BJ (cell line): Measurements from ENCODE around the gene TSPAN14. TPM values are rescaled to one million over a fixed set of nuclear protein-coding genes. Genes with fewer than 3 reads are reported as not detected.

Experiments used
- CTCF ChIA-PET: fragments of 350-600 bp; formaldehyde crosslinking; extraction: SDS; loops from one replicate; lab custom pipeline; 2021; ENCODE audit warnings: antibody characterized with exemption, inconsistent platforms; lab: Yijun Ruan, JAX
- POLR2A ChIA-PET: fragments of 300-600 bp; sonication (Branson Sonifier 250); formaldehyde crosslinking; extraction: SDS; loops from one replicate; lab custom pipeline; 2021; ENCODE audit warnings: antibody characterized with exemption; lab: Charles Lee
- DNase-seq: peaks from one replicate; pipeline ENCODE4 v3.0.0-alpha.2; 2011; ENCODE audit warnings: low read depth
- H3K27me3 ChIP-seq: 2 replicates; pipeline ENCODE4 v1.6.0; 2011; ENCODE audit warnings: low read length; ENCODE audit not compliant: control insufficient read depth, insufficient read depth
- H3K36me3 ChIP-seq: 2 replicates; pipeline ENCODE4 v1.5.1; 2011; ENCODE audit warnings: low read length; ENCODE audit not compliant: control insufficient read depth, insufficient read depth
- H3K4me3 ChIP-seq: 2 replicates; pipeline ENCODE4 v1.5.1; 2011; ENCODE audit warnings: low read depth, mild to moderate bottlenecking, control low read depth, low read length
- polyA plus RNA-seq: library from polyadenylated mRNA; depleted of rRNA; stranded (reverse); fragments of >200 nt; gene quantifications from 2 replicates; pipeline ENCODE4 v1.2.3, GENCODE V29; 2011
- TF ChIP-seq, protein P1 (sequence below): IDR thresholded peaks from 2 replicates; pipeline ENCODE4 v1.5.1; 2011; ENCODE audit warnings: low read depth, mild to moderate bottlenecking, control low read depth, inconsistent platforms, low read length, moderate library complexity; ENCODE audit not compliant: insufficient read depth

TSPAN14 gene
- polyA plus RNA-seq, 1 experiment: 33.3 TPM

GRCh38 chr10:80518807-80519360 lies 64.8 kb downstream of the TSPAN14 start:
- CTCF ChIA-PET: interaction anchor here (2.3 to 3.3 kb wide), 2 partner anchors 14 to 74 kb away, joined by 6 to 13 read pairs; no protein-coding TSS in a partner anchor
- Histone ChIP-seq H3K27me3 (no peaks in the 10 kb centered on the region), H3K4me3 (no peak overlapping the region), H3K36me3 (peaks cover 18% of the 10 kb centered on the region)
- TF ChIP-seq, protein P1, sequence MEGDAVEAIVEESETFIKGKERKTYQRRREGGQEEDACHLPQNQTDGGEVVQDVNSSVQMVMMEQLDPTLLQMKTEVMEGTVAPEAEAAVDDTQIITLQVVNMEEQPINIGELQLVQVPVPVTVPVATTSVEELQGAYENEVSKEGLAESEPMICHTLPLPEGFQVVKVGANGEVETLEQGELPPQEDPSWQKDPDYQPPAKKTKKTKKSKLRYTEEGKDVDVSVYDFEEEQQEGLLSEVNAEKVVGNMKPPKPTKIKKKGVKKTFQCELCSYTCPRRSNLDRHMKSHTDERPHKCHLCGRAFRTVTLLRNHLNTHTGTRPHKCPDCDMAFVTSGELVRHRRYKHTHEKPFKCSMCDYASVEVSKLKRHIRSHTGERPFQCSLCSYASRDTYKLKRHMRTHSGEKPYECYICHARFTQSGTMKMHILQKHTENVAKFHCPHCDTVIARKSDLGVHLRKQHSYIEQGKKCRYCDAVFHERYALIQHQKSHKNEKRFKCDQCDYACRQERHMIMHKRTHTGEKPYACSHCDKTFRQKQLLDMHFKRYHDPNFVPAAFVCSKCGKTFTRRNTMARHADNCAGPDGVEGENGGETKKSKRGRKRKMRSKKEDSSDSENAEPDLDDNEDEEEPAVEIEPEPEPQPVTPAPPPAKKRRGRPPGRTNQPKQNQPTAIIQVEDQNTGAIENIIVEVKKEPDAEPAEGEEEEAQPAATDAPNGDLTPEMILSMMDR: no peak
- POLR2A ChIA-PET: no interaction called here
- no peak for DNase-seq

DNA sequence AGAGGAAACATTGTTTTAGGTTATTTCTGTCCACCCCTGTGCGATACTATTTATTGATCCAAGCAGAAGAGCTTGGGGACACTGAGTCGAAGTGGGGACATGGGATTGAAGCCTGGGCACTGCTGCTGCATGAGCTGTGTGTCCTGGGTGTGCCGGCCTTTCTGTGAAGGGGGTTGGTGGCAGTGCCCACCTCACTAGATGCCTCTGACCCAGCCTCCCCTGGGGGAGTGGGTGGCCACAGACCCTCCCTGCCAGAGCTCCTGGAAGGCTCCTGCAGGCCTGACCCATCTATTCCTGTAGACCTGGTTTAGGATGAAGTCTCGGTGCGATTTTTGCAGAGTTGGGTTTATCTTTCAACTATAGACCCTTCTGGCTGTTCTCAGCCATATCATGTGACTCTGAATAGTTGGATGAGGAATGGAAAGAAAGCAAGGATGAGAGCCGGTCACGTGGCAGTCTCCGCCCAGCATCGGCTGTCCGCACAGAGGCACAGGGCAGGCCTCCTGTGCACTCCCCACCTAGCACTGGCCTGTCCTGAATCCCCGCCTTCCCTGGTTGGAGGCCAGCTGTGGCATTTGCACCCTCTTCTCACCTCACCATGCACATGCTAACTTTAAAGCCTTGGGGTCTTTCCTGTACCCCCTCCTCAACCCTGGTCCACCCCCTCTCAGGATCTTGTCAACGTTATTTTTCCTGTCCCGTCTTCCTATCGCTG lies 66.0 kb downstream of the TSPAN14 start:
- Histone ChIP-seq H3K27me3 (no peaks in the 10 kb centered on the region), H3K36me3 (peaks cover 12% of the 10 kb centered on the region), H3K4me3 (no peak overlapping the region)
- TF ChIP-seq, protein P1: no peak
- ChIA-PET POLR2A (no interaction called here), CTCF (interaction anchor here (0.7 to 3.3 kb wide), 2 partner anchors 15 to 76 kb away, joined by 3 to 13 read pairs; no protein-coding TSS in a partner anchor)
- DNase-seq: no peak

- CTCF ChIA-PET: interaction anchor here (3.3 kb wide), 1 partner anchor 16 kb away, joined by 13 read pairs; no protein-coding TSS in a partner anchor
- TF ChIP-seq, protein P1: no peak
- POLR2A ChIA-PET: no interaction called here
- Histone ChIP-seq H3K4me3 (no peak overlapping the region), H3K27me3 (no peaks in the 10 kb centered on the region), H3K36me3 (peaks cover 11% of the 10 kb centered on the region)
- DNase-seq: no peak
These were observed 66.8 kb downstream of the TSPAN14 start for GRCh38 chr10:80520661-80521470.

- ChIA-PET CTCF (no interaction called here), POLR2A (no interaction called here)
- H3K4me3 ChIP-seq: no peak overlapping the region
- H3K27me3 ChIP-seq: no peaks in the 10 kb centered on the region
- DNase-seq: no peak
- peaks cover 10% of the 10 kb centered on the region for H3K36me3 ChIP-seq
- TF ChIP-seq, protein P1: no peak
These were observed 68.8 kb downstream of the TSPAN14 start for GRCh38 chr10:80522756-80523363.
